Mesenchymal stem cell (in vitro differentiated cells and primary cell): ENCODE measurements around the gene ANKS1A.
A peak's percentile ranks its signal among the peaks of the same experiment; 100 is the strongest.
"Not testable (repeated sequence)": the region's sequence is repeated elsewhere in the genome, so short reads cannot be mapped to it uniquely, and the experiment has no call there.

Experiments used
- DNase-seq: peaks from one replicate; pipeline ENCODE4 v3.0.0-alpha.2; 2013
- H2AFZ ChIP-seq: one replicate; pipeline ENCODE4 v1.6.1; 2013; ENCODE audit warnings: low read depth, mild to moderate bottlenecking, control low read depth, inconsistent platforms, low read length, moderate library complexity
- H2AK5ac ChIP-seq: 2 replicates; pipeline ENCODE4 v1.6.1; 2013; ENCODE audit warnings: low read length, moderate library complexity, mild to moderate bottlenecking, inconsistent platforms; ENCODE audit not compliant: severe bottlenecking
- H2BK120ac ChIP-seq: one replicate; pipeline ENCODE4 v1.6.1; 2013; ENCODE audit warnings: low read depth, mild to moderate bottlenecking, inconsistent platforms, low read length, moderate library complexity
- H2BK12ac ChIP-seq, 2 experiments: one replicate each; pipeline ENCODE4 v1.6.1; 2013; ENCODE audit warnings: inconsistent platforms in 2 of 2, low read length in 2 of 2, mild to moderate bottlenecking in 2 of 2, moderate library complexity in 2 of 2, control low read depth in 1 of 2
- H2BK15ac ChIP-seq: one replicate; pipeline ENCODE4 v1.6.1; 2013; ENCODE audit warnings: mild to moderate bottlenecking, low read depth, inconsistent platforms; ENCODE audit not compliant: poor library complexity, severe bottlenecking
- H2BK5ac ChIP-seq: 2 replicates; pipeline ENCODE4 v1.6.1; 2013; ENCODE audit warnings: low read depth, mild to moderate bottlenecking, low read length, control low read depth, inconsistent platforms; ENCODE audit not compliant: poor library complexity, severe bottlenecking
- H3K14ac ChIP-seq, 2 experiments: one replicate each; pipeline ENCODE4 v1.6.1; 2013; ENCODE audit warnings: inconsistent platforms in 2 of 2, low read length in 2 of 2, control low read depth in 1 of 2, mild to moderate bottlenecking in 1 of 2, moderate library complexity in 1 of 2
- H3K18ac ChIP-seq, 2 experiments: one replicate each; pipeline ENCODE4 v1.6.1; 2013; ENCODE audit warnings: inconsistent platforms in 2 of 2, low read length in 2 of 2, control low read depth in 1 of 2, low read depth in 1 of 2, mild to moderate bottlenecking in 1 of 2
- H3K23ac ChIP-seq, 2 experiments: one replicate each; pipeline ENCODE4 v1.6.1; 2013; ENCODE audit warnings: inconsistent platforms in 2 of 2, low read length in 2 of 2, mild to moderate bottlenecking in 2 of 2, moderate library complexity in 2 of 2, control low read depth in 1 of 2
- H3K27ac ChIP-seq: 2 replicates; pipeline ENCODE4 v1.5.1; 2013; ENCODE audit warnings: mild to moderate bottlenecking, moderate library complexity, low read length, control low read depth, inconsistent platforms; ENCODE audit not compliant: poor library complexity, severe bottlenecking
- H3K27me3 ChIP-seq, 2 experiments: 2 replicates each; pipeline versions ENCODE4 v1.6.1 to v1.7.0; 2013; ENCODE audit warnings: low read length in 2 of 2, mild to moderate bottlenecking in 2 of 2, moderate library complexity in 2 of 2, control low read depth in 1 of 2, inconsistent platforms in 1 of 2; ENCODE audit not compliant: control insufficient read depth in 1 of 2, insufficient read depth in 1 of 2
- H3K36me3 ChIP-seq, 2 experiments: 2 replicates each; pipeline versions ENCODE4 v1.6.1 to v1.7.0; 2013; ENCODE audit warnings: low read length in 2 of 2, control low read depth in 1 of 2, inconsistent platforms in 1 of 2, low read depth in 1 of 2, mild to moderate bottlenecking in 1 of 2; ENCODE audit not compliant: insufficient read depth in 2 of 2, control insufficient read depth in 1 of 2
- H3K4ac ChIP-seq, 2 experiments: one replicate each; pipeline ENCODE4 v1.6.1; 2013; ENCODE audit warnings: inconsistent platforms in 2 of 2, low read length in 2 of 2, mild to moderate bottlenecking in 2 of 2, moderate library complexity in 2 of 2, control low read depth in 1 of 2, low read depth in 1 of 2
- H3K4me1 ChIP-seq: 2 replicates; pipeline ENCODE4 v1.6.1; 2013; ENCODE audit warnings: low read depth, low read length, control low read depth; ENCODE audit not compliant: control insufficient read depth, insufficient read depth
- H3K4me2 ChIP-seq: 2 replicates; pipeline ENCODE4 v1.6.1; 2013; ENCODE audit warnings: low read length, mild to moderate bottlenecking, inconsistent platforms; ENCODE audit not compliant: poor library complexity, severe bottlenecking
- H3K4me3 ChIP-seq, 2 experiments: 2 replicates each; pipeline versions ENCODE4 v1.5.1 to v1.7.0; 2013; ENCODE audit warnings: low read length in 2 of 2, mild to moderate bottlenecking in 2 of 2, control low read depth in 1 of 2, low read depth in 1 of 2; ENCODE audit not compliant: insufficient read depth in 1 of 2
- H3K79me1 ChIP-seq: replicated peaks from 2 replicates; pipeline ENCODE4 v1.6.1; 2013; ENCODE audit warnings: mild to moderate bottlenecking, control low read depth, low read length, inconsistent platforms; ENCODE audit not compliant: poor library complexity, severe bottlenecking
- H3K9ac ChIP-seq: 2 replicates; pipeline ENCODE4 v1.7.0; 2013; ENCODE audit warnings: mild to moderate bottlenecking, low read length, moderate library complexity
- H3K9me3 ChIP-seq: 2 replicates; pipeline ENCODE4 v1.7.0; 2013; ENCODE audit warnings: mild to moderate bottlenecking, low read length; ENCODE audit not compliant: control insufficient read depth
- H4K8ac ChIP-seq: one replicate; pipeline ENCODE4 v1.6.1; 2013; ENCODE audit warnings: inconsistent platforms, mild to moderate bottlenecking, low read length, moderate library complexity
- H4K91ac ChIP-seq: one replicate; pipeline ENCODE4 v1.6.1; 2013; ENCODE audit warnings: mild to moderate bottlenecking, low read length, inconsistent platforms
- WGBS: methylation state at CpG from one replicate; pipeline ENCODE4 v1.1.7; 2013; ENCODE audit warnings: mixed read lengths; 5-methylcytosine and 5-hydroxymethylcytosine counted together

Gene ANKS1A

DNA sequence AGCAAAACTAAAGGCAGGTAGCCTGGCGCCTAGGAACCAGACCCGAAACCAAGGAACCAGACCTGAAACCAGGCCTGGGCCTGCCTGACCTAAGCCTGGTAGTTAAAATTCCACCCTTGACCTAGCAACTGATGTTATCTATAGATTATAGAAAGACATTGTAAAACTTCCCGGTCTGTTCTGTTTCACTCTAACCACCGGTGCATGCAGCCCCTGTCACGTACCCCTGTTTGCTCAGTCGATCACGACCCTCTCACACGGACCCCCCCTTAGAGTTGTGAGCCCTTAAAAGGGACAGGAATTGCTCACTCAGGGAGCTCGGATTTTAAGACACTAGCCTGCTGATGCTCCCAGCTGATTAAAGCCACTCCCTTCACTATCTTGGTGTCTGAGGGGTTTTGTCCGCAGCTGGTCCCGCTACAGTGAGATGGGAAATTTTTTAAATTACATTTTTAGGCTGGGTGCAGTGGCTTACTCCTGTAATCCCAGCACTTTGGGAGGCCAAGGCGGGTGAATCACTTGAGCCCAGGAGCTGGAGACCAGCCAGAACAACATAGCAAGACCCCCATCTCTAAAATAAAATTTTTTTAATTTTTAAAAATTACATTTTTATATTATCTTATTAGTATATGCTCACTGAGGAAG lies 115.0 kb downstream of the ANKS1A start:
- H3K4me1 ChIP-seq, H4K8ac ChIP-seq, H4K91ac ChIP-seq, H3K79me1 ChIP-seq, H3K9ac ChIP-seq, H3K4me2 ChIP-seq, H2BK5ac ChIP-seq, H3K4me3 ChIP-seq, H2BK120ac ChIP-seq, H3K27ac ChIP-seq, H3K23ac ChIP-seq, H3K14ac ChIP-seq, H3K36me3 ChIP-seq, H3K27me3 ChIP-seq, H2AK5ac ChIP-seq, H2BK15ac ChIP-seq, H2BK12ac ChIP-seq, H2AFZ ChIP-seq, DNase-seq, H3K18ac ChIP-seq, H3K4ac ChIP-seq, H3K9me3 ChIP-seq: not testable (repeated sequence)
- 28% methylated on average over 9 of the region's 12 CpGs for WGBS

DNA sequence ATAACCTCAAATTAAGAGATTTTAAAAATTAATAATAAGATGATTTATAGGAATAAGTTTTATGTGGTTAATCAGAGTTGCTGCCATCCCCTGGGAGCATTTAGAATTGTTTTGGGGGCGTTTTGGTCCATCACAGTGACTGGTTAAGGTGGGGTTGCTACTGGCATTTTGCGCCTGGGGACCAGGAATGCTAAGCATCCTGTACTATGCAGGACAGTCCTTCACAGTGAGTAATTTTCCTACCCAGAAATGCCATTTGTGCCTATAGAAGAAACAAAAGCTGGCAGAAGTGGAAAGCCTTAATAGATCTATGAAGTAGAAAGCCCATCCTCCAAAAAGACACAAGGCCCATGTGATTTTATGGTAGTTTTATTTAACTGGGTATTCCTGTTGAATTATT lies 118.0 kb downstream of the ANKS1A start:
- Histone ChIP-seq H2BK5ac (no peak overlapping the region), H2BK120ac (no peak overlapping the region), H3K9me3 (no peaks in the 10 kb centered on the region), H4K91ac (no peak overlapping the region), H2AFZ (no peak overlapping the region), H3K4me1 (no peaks in the 10 kb centered on the region), H3K23ac (no peak overlapping the region), H4K8ac (no peak overlapping the region), H3K4me2 (no peak overlapping the region), H2AK5ac (no peak overlapping the region), H3K14ac (no peak overlapping the region), H2BK12ac (no peak overlapping the region), H3K79me1 (peaks cover 3% of the 10 kb centered on the region), H3K18ac (no peak overlapping the region), H3K27ac (no peak overlapping the region), H2BK15ac (no peak overlapping the region), H3K9ac (no peak overlapping the region), H3K4me3 (no peak overlapping the region), H3K4ac (no peak overlapping the region), H3K27me3 (no peaks in the 10 kb centered on the region), H3K36me3 (peaks cover 0 to 5% of the 10 kb centered on the region in 2 experiments)
- 83% methylated on average over 2 of the region's 2 CpGs for WGBS
- DNase-seq, result no peak

DNA sequence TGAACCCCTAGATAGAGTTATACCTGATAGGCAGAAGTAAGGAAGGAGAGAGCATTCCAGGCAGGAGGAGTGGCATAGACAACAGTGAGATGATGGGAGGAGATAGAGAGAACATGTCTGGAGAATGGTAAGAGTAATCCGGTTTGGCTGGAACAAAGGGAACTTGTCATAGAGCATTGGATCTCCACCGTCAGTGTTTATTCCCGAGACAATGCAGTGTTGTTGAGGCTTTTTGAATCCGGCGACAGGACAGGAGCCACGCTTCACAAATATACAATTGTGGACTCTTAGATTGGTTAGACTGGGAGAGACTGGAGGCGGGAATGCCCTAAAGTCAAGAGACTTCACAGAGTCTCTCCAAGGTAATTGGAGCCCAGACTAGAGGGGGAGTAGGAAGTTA lies 119.8 kb downstream of the ANKS1A start:
- H3K4me3 ChIP-seq, result no peak overlapping the region
- H2BK15ac ChIP-seq, result no peak overlapping the region
- no peaks in the 10 kb centered on the region for H3K36me3 ChIP-seq
- no peak overlapping the region for H3K9ac ChIP-seq
- no peak overlapping the region for H3K27ac ChIP-seq
- H2BK12ac ChIP-seq, result no peak overlapping the region
- H3K9me3 ChIP-seq, result no peaks in the 10 kb centered on the region
- no peak overlapping the region for H2BK5ac ChIP-seq
- no peak overlapping the region for H3K4ac ChIP-seq
- no peaks in the 10 kb centered on the region for H3K4me1 ChIP-seq
- WGBS, result 97% methylated on average over 7 of the region's 7 CpGs
- H2AFZ ChIP-seq, result no peak overlapping the region
- H2AK5ac ChIP-seq, result no peak overlapping the region
- no peak overlapping the region for H3K4me2 ChIP-seq
- no peak overlapping the region for H3K18ac ChIP-seq
- H2BK120ac ChIP-seq, result no peak overlapping the region
- peaks cover 5% of the 10 kb centered on the region for H3K79me1 ChIP-seq
- H3K27me3 ChIP-seq, result no peaks in the 10 kb centered on the region
- no peak overlapping the region for H4K91ac ChIP-seq
- H3K14ac ChIP-seq, result no peak overlapping the region
- H3K23ac ChIP-seq, result no peak overlapping the region
- DNase-seq, result no peak
- no peak overlapping the region for H4K8ac ChIP-seq

DNA sequence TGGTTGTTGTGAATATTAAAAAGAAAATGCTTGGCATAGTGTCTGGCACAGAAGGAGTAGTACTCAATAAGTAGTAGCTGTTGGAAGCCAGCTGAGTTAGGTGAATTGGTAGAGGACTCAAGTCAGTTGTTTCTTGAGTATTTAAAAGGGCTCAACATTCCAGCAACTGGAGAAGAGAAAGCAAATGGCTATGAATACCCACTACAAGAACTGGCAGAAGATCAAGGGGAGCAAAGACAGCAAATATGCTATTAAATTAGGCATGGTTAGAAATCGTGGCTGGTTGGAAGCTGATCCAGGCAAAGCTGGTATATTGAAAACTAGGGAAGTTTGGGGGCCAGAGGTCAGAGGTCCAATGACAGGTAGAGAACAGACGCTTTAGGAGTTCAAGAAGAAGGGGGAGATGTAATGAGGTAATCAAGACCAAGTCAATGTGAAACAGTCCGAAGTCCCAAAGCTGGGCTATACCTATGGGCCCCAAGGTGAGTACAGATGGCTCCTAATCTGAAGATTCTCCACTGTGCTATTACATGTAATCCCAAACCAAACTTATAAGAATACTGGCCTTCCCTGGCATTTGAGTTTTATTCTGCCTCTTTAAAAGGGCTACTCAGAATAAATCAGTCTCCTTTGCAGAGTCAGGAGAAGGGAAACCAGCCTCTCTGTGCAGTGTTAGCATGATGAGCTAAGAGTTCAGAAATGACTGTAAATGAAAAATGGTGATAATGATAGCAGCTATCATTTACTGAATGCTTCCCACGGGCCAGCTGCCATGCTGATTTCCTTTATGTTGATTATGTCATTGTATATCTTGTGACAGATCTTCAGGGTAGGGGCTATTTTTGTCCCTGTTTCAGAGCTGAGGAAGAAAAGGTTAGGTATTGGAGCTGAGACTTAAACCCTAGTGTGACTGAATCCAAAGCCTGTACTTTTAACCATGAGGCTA lies 122.3 kb downstream of the ANKS1A start:
- Histone ChIP-seq H3K36me3 (no peaks in the 10 kb centered on the region), H3K4me1 (no peaks in the 10 kb centered on the region), H2BK15ac (no peak overlapping the region), H3K4ac (no peak overlapping the region), H4K8ac (no peak overlapping the region), H3K14ac (no peak overlapping the region), H3K9me3 (no peaks in the 10 kb centered on the region), H3K9ac (no peak overlapping the region), H2BK5ac (no peak overlapping the region), H3K27ac (no peak overlapping the region), H3K4me3 (no peak overlapping the region), H4K91ac (no peak overlapping the region), H3K27me3 (no peaks in the 10 kb centered on the region), H3K79me1 (peaks cover 5% of the 10 kb centered on the region), H2AK5ac (no peak overlapping the region), H3K4me2 (no peak overlapping the region), H3K23ac (no peak overlapping the region), H3K18ac (no peak overlapping the region), H2AFZ (no peak overlapping the region), H2BK12ac (no peak overlapping the region), H2BK120ac (no peak overlapping the region)
- WGBS, result 55% methylated on average over 4 of the region's 4 CpGs
- DNase-seq, result peak; percentile 46
